HUES64 (cell line): ENCODE data around the gene TGFBR3.
A peak's percentile ranks its signal among the peaks of the same experiment; 100 is the strongest.

ENCODE experiments used
- H3K27ac ChIP-seq: 2 replicates; pipeline ENCODE4 v1.7.0; 2013; ENCODE audit warnings: low read depth, low read length, inconsistent platforms
- H3K27me3 ChIP-seq: 2 replicates; pipeline ENCODE4 v1.6.1; 2013; ENCODE audit warnings: mild to moderate bottlenecking, low read length; ENCODE audit not compliant: insufficient read depth
- H3K36me3 ChIP-seq: 2 replicates; pipeline ENCODE4 v1.6.1; 2013; ENCODE audit warnings: mild to moderate bottlenecking, low read length; ENCODE audit not compliant: insufficient read depth
- H3K4me1 ChIP-seq: 2 replicates; pipeline ENCODE4 v1.6.1; 2013; ENCODE audit warnings: mild to moderate bottlenecking, low read length, moderate library complexity; ENCODE audit not compliant: insufficient read depth
- H3K4me3 ChIP-seq: 2 replicates; pipeline ENCODE4 v1.5.1; 2013; ENCODE audit warnings: mild to moderate bottlenecking, low read length, moderate library complexity
- H3K9ac ChIP-seq: 2 replicates; pipeline ENCODE4 v1.6.1; 2013; ENCODE audit warnings: mild to moderate bottlenecking, low read depth, low read length
- H3K9me3 ChIP-seq: 2 replicates; pipeline ENCODE4 v1.6.1; 2013; ENCODE audit warnings: low read depth, low read length; ENCODE audit not compliant: insufficient read depth
- WGBS: fragments of 150-250, 120-280 bp; methylation state at CpG from one replicate; pipeline ENCODE4 v1.1.7; 2013; ENCODE audit warnings: missing lambda C conversion rate; 5-methylcytosine and 5-hydroxymethylcytosine counted together

Gene TGFBR3

DNA sequence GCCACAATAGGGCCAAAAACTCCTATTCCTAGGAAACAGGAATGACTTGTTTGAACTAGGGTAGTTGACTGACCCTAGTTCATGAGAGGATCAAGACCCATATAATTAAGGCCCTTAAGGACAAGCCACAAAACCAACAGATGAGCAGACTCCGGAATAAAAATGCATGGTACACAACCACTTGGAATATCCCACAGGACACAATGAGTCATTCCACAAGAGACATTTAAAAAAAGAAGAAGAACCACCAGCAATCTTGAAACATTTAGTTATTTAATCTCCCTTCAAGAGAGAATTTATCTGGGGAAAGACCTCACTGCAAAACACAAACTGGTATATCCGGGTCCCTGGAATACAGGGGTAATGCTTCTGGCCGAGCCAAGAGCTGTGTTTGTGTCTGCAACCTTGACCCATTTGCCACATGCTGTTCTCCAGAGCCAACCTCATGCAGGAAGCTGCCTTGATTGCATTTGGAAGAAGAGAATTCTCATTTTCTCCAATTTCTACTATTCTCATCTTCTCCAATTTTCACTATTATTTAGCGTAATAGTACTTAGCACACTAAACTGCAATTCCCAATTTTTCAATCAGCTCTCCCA is 135.5 kb downstream of the TGFBR3 start:
- WGBS = 88% methylated on average over 4 of the region's 4 CpGs
- Histone ChIP-seq H3K4me1 (no peaks in the 10 kb centered on the region), H3K36me3 (no peaks in the 10 kb centered on the region), H3K27me3 (no peaks in the 10 kb centered on the region), H3K27ac (no peak overlapping the region), H3K4me3 (no peak overlapping the region), H3K9ac (no peak overlapping the region), H3K9me3 (peaks cover 20% of the 10 kb centered on the region; the same call in 1 of the 2 replicates)

DNA sequence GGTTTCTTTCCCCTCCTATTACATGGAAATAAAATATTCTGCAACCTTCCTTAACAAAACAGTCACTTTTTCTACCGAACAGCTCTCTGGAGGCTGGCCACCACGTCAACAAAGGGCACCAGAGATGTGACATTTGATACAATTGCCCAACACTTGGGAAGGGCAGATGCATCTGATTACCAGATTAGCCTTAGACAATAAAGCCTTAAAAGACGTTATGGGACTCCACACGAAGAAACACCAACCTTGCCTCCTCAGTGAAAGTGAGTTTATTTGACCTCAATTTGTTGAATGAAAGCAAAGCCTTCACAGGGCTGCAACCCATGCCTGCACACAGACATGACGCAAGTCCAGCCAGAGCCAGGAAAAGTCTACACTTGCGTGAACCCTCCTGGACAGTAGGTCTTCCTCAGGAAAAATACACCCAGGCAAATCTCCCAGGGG is 136.1 kb downstream of the TGFBR3 start:
- no peak overlapping the region for H3K4me3 ChIP-seq
- no peaks in the 10 kb centered on the region for H3K27me3 ChIP-seq
- no peaks in the 10 kb centered on the region for H3K4me1 ChIP-seq
- peaks cover 20% of the 10 kb centered on the region; the same call in 1 of the 2 replicates for H3K9me3 ChIP-seq
- H3K27ac ChIP-seq = no peak overlapping the region
- H3K36me3 ChIP-seq = no peaks in the 10 kb centered on the region
- WGBS = 97% methylated on average over 6 of the region's 6 CpGs
- no peak overlapping the region for H3K9ac ChIP-seq

DNA sequence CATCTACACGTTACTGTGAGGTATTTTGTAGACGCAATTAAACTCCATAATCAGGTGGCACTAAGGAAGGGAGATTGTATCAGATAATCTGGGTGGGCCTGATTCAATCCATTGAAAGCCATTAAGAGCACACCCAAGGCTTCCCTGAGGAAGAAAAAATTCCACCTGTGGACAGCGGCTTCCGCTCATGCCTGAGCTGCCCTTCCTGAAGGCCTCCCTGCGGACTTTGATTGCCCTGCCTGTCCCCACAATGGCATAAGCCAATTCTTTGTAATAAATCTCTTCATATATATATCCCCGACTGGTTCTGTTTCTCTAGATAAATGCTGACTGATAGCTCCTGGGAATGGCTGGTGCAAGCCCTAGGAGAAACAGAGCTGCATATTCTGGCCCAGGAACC is 138.3 kb downstream of the TGFBR3 start:
- H3K4me1 ChIP-seq = no peaks in the 10 kb centered on the region
- H3K27me3 ChIP-seq = no peaks in the 10 kb centered on the region
- no peak overlapping the region for H3K9ac ChIP-seq
- no peaks in the 10 kb centered on the region for H3K36me3 ChIP-seq
- H3K4me3 ChIP-seq = no peak overlapping the region
- 76% methylated on average over 5 of the region's 6 CpGs for WGBS
- H3K27ac ChIP-seq = no peak overlapping the region
- H3K9me3 ChIP-seq = peaks cover 20% of the 10 kb centered on the region; the same call in 1 of the 2 replicates

DNA sequence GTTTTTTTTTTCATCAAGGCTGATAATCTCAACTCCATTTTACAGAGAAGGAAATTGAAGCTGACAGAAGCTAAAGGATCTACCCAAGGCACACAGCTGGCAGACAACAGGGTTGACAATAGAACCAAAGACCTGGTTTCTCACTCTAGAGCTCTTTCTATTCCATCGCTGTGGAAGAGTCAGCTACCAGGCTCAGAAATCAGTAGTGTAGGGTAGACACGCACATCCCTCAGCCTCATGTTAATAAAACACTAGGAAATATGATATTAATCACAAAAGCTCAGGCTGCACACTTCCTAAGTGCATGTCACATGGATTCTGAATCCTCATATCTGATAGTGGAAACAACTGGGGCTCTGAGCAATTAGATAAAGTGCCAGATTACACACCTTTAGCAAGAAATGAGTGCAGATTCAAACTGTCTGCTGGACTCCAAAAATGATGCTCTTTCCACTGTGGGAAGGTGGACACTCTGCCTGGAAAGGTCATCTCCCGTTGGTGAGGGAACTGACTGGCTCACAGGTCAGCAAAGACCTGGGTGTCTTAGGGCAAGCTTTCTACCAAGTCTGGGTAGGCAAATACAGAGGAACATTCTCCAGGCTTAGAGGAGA is 139.1 kb downstream of the TGFBR3 start:
- no peak overlapping the region for H3K27ac ChIP-seq
- no peak overlapping the region for H3K9ac ChIP-seq
- no peaks in the 10 kb centered on the region for H3K36me3 ChIP-seq
- WGBS = 95% methylated on average over 2 of the region's 3 CpGs
- H3K9me3 ChIP-seq = peaks cover 20% of the 10 kb centered on the region; the same call in 1 of the 2 replicates
- no peaks in the 10 kb centered on the region for H3K27me3 ChIP-seq
- no peaks in the 10 kb centered on the region for H3K4me1 ChIP-seq
- H3K4me3 ChIP-seq = no peak overlapping the region

DNA sequence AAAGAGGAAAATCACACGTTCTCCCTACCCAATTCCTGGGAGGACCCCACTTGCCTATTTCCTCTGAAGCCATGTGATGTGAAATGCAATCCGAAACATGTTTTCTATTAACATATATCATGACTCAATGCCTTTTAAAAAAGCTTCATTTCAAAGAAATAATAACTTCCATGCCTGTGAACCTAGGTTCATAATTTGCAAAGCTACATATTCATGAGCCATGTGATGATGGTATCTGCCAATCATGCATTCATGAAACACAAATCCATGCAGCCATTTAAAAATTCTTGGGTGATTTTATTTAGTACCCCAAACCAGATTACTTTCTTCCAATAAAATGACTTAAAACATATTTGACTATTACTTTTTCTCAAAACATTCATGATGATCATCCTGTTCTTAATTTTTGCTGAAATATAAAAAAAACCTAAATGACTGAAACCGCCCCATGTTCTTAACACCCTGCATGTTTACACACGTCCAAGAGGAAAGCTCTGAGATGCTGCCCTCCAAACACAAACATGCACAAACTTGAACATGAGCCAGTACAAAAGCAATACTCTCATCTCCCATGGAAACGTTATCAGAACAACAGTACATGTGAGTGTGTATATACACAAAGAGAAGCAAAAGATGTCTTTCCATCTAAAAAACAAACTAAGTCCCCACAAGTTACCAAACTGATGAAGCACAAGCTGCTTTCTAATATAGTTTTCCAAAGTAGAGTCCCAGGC is 140.1 kb downstream of the TGFBR3 start:
- Histone ChIP-seq H3K27me3 (no peaks in the 10 kb centered on the region), H3K4me1 (no peaks in the 10 kb centered on the region), H3K9me3 (peaks cover 20% of the 10 kb centered on the region; the same call in 1 of the 2 replicates), H3K36me3 (no peaks in the 10 kb centered on the region), H3K9ac (no peak overlapping the region), H3K27ac (no peak overlapping the region), H3K4me3 (no peak overlapping the region)
- 90% methylated on average over 4 of the region's 5 CpGs for WGBS

DNA sequence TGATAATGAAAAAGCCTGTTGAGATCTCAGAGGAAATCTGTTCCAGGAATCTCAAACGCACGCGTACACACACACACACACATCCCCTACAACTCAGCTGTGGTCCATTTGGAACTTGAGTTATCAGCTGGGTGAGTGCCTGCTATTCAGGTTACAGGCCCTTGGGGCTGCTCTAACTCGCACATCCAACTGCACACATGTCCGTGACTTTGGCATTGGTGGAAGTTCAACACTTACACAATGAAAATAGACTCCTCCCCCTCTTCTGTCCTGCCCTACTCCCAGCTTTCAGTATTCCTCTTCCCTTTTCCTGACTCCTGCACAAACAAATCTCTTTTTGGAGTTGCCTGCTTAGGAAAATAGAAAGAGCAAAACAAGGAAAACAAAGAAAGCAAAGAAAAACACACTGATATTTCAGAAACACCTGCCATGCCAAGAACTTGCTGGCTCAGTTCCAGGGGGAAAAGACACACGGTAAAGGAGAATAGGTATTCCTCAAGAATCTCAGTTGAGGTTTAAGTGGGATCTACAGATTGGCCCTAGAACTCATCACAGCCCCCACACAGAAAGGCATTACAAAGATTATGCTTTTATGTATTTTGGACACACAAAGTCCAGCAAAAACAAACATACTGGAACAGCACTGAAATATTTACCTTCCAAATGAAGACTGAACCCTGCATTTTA is 140.9 kb downstream of the TGFBR3 start:
- Histone ChIP-seq H3K27me3 (no peaks in the 10 kb centered on the region), H3K36me3 (no peaks in the 10 kb centered on the region), H3K4me3 (no peak overlapping the region), H3K9me3 (peaks cover 20% of the 10 kb centered on the region; the same call in 1 of the 2 replicates), H3K9ac (no peak overlapping the region), H3K4me1 (no peaks in the 10 kb centered on the region), H3K27ac (no peak overlapping the region)
- 96% methylated on average over 6 of the region's 6 CpGs for WGBS

DNA sequence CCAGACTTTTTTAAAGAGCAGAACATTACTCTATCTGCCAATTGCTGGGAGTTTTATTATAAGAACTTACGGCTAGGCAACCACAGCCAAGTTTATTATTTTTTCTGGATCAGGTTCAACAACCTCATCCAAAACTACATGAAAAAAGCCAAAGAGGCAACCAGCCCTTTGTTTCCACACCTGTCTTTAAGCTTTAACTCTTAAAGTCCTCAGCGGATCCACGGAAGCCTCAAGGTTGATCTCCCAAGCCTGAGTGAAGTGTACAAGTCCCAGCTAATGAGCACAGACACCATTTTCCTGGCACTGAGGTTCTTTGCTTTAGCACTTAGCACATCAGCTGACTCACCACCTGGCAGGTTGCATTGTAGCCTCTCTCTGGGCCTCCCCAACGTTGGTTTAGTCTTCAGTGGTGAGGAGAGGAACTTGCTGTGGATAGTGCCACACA is 143.1 kb downstream of the TGFBR3 start:
- H3K9me3 ChIP-seq = peaks cover 20% of the 10 kb centered on the region; the same call in 1 of the 2 replicates
- no peaks in the 10 kb centered on the region for H3K27me3 ChIP-seq
- no peak overlapping the region for H3K9ac ChIP-seq
- WGBS = 92% methylated on average over 4 of the region's 4 CpGs
- H3K27ac ChIP-seq = no peak overlapping the region
- no peak overlapping the region for H3K4me3 ChIP-seq
- no peaks in the 10 kb centered on the region for H3K36me3 ChIP-seq
- H3K4me1 ChIP-seq = no peaks in the 10 kb centered on the region

DNA sequence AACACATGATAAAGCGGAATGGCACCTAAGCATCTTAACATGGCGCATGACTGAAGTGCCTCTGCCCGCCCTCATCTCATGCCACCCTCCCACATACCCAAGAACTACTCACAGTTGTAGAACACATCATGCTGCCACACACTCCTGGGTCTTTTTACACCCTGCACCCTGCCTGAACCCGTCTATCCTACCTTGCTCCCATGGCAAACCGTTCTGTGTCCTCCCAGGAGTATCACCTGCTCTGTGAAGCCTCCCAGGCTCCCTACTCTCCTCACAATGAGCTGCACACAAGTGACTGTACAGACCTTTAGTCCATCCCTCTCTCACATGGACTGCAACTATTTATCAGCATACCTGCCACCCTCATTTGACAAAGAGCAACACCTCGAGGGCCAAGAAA is 144.0 kb downstream of the TGFBR3 start:
- no peaks in the 10 kb centered on the region for H3K36me3 ChIP-seq
- H3K27ac ChIP-seq = no peak overlapping the region
- H3K27me3 ChIP-seq = no peaks in the 10 kb centered on the region
- peaks cover 13% of the 10 kb centered on the region; the same call in 1 of the 2 replicates for H3K9me3 ChIP-seq
- H3K4me3 ChIP-seq = no peak overlapping the region
- 95% methylated on average over 6 of the region's 6 CpGs for WGBS
- peaks cover 3% of the 10 kb centered on the region; the same call in 1 of the 2 replicates for H3K4me1 ChIP-seq
- no peak overlapping the region for H3K9ac ChIP-seq

DNA sequence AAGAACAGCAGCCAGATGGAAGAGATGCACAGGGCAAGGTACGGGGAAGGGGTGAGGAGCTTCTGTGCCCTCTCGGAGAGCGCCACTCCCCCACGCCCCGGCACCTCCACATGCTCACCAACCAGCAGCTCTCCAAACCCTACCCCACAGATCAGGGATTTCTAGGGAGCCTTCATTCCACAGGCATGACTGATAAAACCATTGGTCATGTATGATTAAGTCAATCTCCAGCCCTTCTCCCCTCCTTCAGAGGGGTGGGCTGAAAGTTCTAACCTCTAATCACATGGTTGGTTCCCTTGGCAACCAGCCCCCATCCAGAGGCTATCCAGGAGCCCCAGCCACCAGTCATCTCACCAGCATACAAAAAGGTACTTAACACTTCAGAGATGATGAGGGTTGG is 144.7 kb downstream of the TGFBR3 start:
- WGBS = 99% methylated on average over 5 of the region's 5 CpGs
- Histone ChIP-seq H3K4me3 (no peak overlapping the region), H3K36me3 (no peaks in the 10 kb centered on the region), H3K27ac (no peak overlapping the region), H3K9ac (no peak overlapping the region), H3K27me3 (no peaks in the 10 kb centered on the region), H3K9me3 (0 out of 2 replicates have a peak, but pooled peaks cover 7% of the 10 kb centered on the region), H3K4me1 (peaks cover 9% of the 10 kb centered on the region; the same call in 1 of the 2 replicates)

DNA sequence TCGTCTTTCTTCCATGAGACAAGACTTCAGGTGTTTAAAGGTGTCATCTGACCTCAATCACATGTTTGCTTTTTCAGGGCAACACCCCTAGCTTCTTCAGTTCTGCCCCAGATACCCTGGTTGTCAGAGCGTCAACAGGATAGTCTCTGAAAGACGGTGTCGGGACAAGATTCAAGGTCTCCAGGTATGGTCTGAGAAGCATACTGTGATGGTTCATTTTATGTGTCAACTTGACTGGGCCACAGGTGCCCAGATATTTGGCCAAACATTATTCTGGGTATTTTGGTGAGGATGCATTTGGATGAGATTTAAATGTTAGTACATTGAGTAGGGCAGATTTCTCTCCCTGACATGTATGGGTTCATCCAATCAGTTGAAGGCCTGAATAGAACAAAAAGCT is 148.3 kb downstream of the TGFBR3 start:
- H3K27ac ChIP-seq = peak overlapping the region; percentile 50; the same call in 1 of the 2 replicates
- H3K27me3 ChIP-seq = no peaks in the 10 kb centered on the region
- H3K4me3 ChIP-seq = no peak overlapping the region
- H3K4me1 ChIP-seq = peaks cover 14% of the 10 kb centered on the region; the same call in 1 of the 2 replicates
- 97% methylated on average over 4 of the region's 4 CpGs for WGBS
- no peaks in the 10 kb centered on the region for H3K36me3 ChIP-seq
- H3K9me3 ChIP-seq = no peaks in the 10 kb centered on the region
- no peak overlapping the region; the same call in 1 of the 2 replicates for H3K9ac ChIP-seq
